ENCODE results near the gene CPTP. TPM values are rescaled to one million over a fixed set of nuclear protein-coding genes. Genes with fewer than 3 reads are reported as not detected.

Gene CPTP
- total RNA-seq, 4 donors from 2014 or later = 10.4 to 42.7 (median 30.1) TPM

DNA sequence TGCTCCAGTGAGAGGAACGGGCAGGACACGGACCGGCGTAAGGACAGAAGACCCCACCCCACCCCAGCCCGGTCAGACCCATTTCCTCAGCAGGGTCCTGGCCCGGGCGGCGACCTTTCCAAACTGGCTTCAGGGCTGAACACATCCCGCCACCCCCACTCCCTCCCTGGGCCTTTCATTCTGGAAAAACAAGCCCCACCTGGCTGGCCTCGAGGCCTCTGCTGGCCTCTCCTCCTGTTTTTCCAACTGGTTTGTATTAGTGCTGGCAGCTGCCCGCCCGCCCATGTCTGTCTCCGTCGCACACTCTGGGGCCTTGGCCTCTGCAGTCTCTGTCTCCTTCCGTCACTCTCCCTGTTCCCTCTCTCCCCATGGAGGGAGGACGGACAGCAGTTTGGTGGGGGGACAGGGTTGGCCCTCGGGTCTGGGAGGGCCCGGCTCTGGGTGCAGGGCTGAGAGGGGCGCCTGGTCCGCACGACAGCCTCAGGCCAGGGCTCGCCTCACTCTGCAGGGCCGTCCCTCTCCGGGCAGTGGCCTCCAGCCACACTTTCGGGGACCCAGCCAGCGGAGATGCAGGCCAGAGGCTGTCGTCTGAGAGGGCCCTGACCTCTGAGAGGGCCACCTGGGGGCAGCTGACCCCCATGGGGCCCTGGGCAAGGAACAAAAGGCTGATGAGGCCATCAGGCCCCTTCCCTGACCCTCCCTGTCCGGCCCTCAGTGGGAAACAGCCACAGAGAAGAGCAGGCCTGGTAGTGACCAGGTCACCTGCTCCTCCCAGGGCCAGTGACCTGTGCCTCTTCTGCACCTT is 35.3 kb downstream of the CPTP start:
- Histone ChIP-seq H3K36me3 (no peaks in the 10 kb centered on the region), H3K27me3 (peaks cover 48% of the 10 kb centered on the region), H3K4me1 (peaks cover 0 to 73% (median 17%) of the 10 kb centered on the region in 3 donors), H3K9me3 (no peaks in the 10 kb centered on the region), H3K4me3 (no peak overlapping the region), H3K27ac (peak overlapping the region; percentile 16 to 92 (median 88))
- WGBS, 2 donors (ENCODE audit: low coverage in 1 of 2) = 13% methylated on average over 4 of the region's 28 CpGs; no CpG with 5 or more reads in 1 of the 2 donors
- TF ChIP-seq POLR2AphosphoS5 (IDR thresholded peaks at IDR 0.05) = no peak
- no peak for TF ChIP-seq POLR2A (IDR thresholded peaks at IDR 0.05)
- TF ChIP-seq CTCF (IDR thresholded peaks at IDR 0.05) = no peak
- TF ChIP-seq EP300 (IDR thresholded peaks at IDR 0.05) = no peak
- peak; percentile 13 for ATAC-seq

GRCh38 chr1:1360506-1361169 is 36.0 kb downstream of the CPTP start:
- Histone ChIP-seq H3K4me1 (peaks cover 0 to 65% (median 9%) of the 10 kb centered on the region in 3 donors), H3K4me3 (no peak overlapping the region), H3K27ac (peak overlapping the region in 3 of 4 donors; percentile 87 to 92 (median 89)), H3K27me3 (peaks cover 40% of the 10 kb centered on the region), H3K9me3 (no peaks in the 10 kb centered on the region), H3K36me3 (no peaks in the 10 kb centered on the region)
- peak; percentile 72 for ATAC-seq
- 75 to 81% methylated on average over 8 to 14 of the region's 20 CpGs for WGBS, 2 donors (ENCODE audit: low coverage in 1 of 2)
- TF ChIP-seq CTCF (IDR thresholded peaks at IDR 0.05) (no peak), POLR2AphosphoS5 (IDR thresholded peaks at IDR 0.05) (peak; percentile 21)

GRCh38 chr1:1361233-1361981 is 36.8 kb downstream of the CPTP start:
- Histone ChIP-seq H3K9me3 (no peaks in the 10 kb centered on the region), H3K4me1 (peaks cover 0 to 57% (median 6%) of the 10 kb centered on the region in 3 donors), H3K36me3 (no peaks in the 10 kb centered on the region), H3K27ac (peak overlapping the region in 3 of 4 donors; percentile 40 to 87 (median 72)), H3K4me3 (no peak overlapping the region), H3K27me3 (peaks cover 32% of the 10 kb centered on the region)
- TF ChIP-seq CTCF (IDR thresholded peaks at IDR 0.05) = no peak
- TF ChIP-seq POLR2A (IDR thresholded peaks at IDR 0.05) = no peak
- no peak for TF ChIP-seq POLR2AphosphoS5 (IDR thresholded peaks at IDR 0.05)
- TF ChIP-seq EP300 (IDR thresholded peaks at IDR 0.05) = no peak
- WGBS, 2 donors (ENCODE audit: low coverage in 1 of 2) = 40 to 74% methylated on average over 1 to 18 of the region's 35 CpGs
- no peak for ATAC-seq

GRCh38 chr1:1361982-1362423 is 37.4 kb downstream of the CPTP start:
- peak overlapping the region in 3 of 4 donors; percentile 40 to 87 (median 72) for H3K27ac ChIP-seq
- H3K36me3 ChIP-seq = no peaks in the 10 kb centered on the region
- peak; percentile 46 for ATAC-seq
- TF ChIP-seq EP300 (IDR thresholded peaks at IDR 0.05) = no peak
- no peak for TF ChIP-seq POLR2AphosphoS5 (IDR thresholded peaks at IDR 0.05)
- peak in 1 of 4 experiments; percentile 22 for TF ChIP-seq CTCF (IDR thresholded peaks at IDR 0.05)
- 20 to 25% methylated on average over 2 to 6 of the region's 13 CpGs for WGBS, 2 donors (ENCODE audit: low coverage in 1 of 2)
- H3K4me1 ChIP-seq = peaks cover 0 to 51% (median 6%) of the 10 kb centered on the region in 3 donors
- H3K9me3 ChIP-seq = no peaks in the 10 kb centered on the region
- H3K4me3 ChIP-seq = no peak overlapping the region
- H3K27me3 ChIP-seq = peaks cover 26% of the 10 kb centered on the region
